HUDEP-2 (cell line): ENCODE measurements around the gene ZNG1F.
"Not testable (repeated sequence)": the region's sequence is repeated elsewhere in the genome, so short reads cannot be mapped to it uniquely, and the experiment has no call there.

ENCODE experiments used
- DNase-seq, 76 experiments: peaks; one replicate each; lab custom pipeline; 2025; ENCODE audit not compliant: unreplicated experiment in 76 of 76; lab: John Stamatoyannopoulos, UW

ZNG1F gene

DNA sequence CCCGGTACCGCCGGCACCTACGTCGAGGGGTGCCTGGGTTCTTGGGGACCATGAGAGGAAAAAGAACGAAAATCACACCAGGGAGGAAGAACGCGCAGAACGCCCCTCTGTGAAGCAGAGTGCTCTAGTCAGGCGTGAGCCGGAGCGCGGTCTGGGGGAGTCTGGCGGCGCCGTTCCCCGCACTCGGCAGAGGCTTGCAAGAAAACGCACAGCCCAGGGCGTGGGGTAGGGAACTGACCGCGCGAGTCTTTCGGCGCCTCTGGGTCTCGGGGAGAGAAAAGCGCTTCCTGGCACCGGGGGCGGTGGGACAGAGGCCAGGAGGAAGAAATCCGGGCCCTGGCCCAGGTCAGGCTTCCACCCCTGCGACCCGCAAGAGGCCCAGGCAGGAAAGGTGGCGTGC is 65.3 kb downstream of the ZNG1F start:
- DNase-seq = not testable (repeated sequence)

- not testable (repeated sequence) for DNase-seq
Observed at GRCh38 chr9:41123396-41123795, 65.7 kb downstream of the ZNG1F start.

DNA sequence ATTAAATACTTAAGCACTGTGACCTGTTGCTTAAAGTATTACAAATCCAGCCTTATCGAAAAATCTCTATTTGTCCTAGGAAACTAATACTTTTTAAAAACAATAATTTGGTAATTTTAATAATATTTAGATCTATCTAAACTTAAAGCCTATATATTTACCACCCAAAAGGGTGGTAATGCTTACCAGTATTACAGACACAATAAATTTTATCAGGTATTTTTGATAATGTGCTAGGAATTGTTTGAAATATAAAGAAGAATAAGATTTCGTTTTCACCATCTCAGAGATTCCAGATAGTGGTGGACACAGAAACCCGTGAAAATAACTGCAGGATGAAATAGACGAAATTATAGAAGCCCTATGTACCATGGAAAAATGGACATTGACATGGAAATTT is 68.4 kb downstream of the ZNG1F start:
- DNase-seq = not testable (repeated sequence)

DNA sequence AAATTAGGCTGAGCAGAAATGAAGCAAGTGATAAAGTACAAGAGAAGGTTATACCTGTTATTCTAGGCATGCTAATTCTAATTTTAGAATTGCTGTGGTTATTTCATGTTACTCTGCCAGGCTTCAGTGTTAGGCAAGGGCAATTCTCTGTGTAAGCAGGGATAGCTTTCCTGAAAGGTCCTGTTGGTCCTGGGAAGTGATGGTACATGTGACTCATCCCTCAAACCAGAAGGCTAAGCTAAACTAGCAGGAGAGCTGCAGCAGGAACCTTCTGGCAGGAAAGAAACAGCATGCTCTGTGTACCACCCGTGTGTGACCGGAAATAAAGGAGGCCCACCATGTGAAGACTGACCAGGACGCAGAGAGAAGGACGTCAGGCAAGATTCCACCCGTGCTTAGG is 69.4 kb downstream of the ZNG1F start:
- DNase-seq = not testable (repeated sequence)

GRCh38 chr9:41119311-41119710 is 69.8 kb downstream of the ZNG1F start:
- not testable (repeated sequence) for DNase-seq

DNA sequence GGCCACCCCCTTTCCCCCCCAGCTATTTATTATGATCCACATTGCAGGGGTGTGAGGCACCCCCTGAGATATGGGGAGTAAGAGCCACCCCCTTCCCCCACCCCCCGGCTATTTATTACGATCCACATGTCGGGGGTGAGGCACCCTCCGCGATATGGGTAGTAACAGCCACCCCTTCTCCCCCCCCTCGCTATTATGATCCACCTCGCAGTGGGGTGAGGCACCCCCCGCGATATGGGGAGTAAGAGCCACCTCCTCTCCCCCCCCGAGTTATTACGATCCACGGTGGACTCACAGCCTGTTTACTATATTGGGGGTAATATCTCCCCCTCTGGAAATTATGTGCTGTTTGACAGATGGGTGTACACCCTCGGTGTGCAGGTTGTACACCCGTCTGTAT is 75.8 kb downstream of the ZNG1F start:
- DNase-seq = not testable (repeated sequence)

GRCh38 chr9:41111414-41111813 is 77.7 kb downstream of the ZNG1F start:
- DNase-seq = not testable (repeated sequence)

DNA sequence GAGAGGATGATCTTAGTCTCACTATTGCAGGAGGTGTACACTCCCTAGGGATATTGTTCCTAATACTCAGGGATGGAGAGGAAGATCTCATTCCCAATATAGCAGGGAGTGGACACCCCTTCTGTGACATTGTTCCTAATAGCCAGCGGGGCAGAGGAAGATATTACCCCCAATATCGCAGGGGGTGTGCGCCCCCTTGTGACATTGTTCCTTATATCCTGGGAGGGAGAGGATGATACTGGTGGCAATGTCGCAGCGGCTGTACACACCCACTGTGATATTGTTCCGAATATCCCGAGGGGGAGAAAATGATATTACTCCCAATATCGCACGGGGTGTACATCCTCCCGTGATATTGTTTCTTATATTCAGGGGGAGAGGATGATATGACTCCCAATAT is 78.2 kb downstream of the ZNG1F start:
- not testable (repeated sequence) for DNase-seq

GRCh38 chr9:41109253-41109652 is 79.9 kb downstream of the ZNG1F start:
- not testable (repeated sequence) for DNase-seq

DNA sequence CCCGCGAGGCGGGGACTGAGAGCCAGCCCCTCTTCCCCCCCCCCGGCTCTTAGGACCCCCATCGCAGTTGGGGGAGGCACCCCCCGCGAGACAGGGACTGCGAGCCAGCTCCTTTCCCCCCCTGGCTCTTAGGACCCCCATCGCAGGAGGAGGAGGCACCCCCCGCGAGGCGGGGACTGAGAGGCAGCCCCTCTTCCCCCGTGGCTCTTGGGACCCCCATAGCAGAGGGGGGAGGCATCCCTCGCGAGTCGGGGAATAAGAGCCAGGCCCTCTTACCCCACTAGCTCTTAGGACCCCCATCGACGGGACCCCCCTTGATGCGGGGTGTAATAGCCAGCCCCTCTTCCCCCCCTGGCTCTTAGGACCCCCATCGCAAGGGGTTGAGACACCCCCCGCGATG is 80.3 kb downstream of the ZNG1F start:
- DNase-seq = not testable (repeated sequence)

DNA sequence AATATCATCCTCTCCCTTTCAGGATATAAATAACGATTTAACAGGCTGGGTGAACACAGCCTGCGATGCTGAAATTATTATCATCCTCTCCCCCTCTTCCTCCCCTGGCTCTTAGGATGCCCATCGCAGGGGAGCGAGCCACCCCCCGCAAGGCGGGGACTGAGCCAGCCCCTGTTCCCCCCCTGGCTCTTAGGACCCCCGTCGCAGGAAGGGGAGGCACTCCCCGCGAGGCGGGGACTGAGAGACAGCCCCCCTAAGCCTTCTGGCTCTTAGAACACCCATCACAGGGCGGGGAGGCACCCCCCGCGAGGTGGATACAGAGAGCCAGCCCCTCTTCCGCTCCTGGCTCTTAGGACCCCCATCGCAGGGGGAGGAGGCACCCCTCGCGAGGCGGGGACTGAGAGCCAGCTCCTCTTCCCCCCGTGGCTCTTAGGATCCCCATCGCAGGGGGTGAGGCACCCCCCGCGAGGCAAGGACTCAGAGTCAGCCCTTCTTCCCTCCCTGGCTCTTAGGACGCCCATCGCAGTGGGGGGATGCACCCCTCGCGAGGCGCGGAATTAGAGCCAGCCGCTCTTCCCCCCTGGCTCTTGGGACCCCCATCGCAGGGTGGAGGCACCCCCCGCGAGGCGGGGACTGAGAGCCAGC is 82.5 kb downstream of the ZNG1F start:
- DNase-seq = not testable (repeated sequence)

DNA sequence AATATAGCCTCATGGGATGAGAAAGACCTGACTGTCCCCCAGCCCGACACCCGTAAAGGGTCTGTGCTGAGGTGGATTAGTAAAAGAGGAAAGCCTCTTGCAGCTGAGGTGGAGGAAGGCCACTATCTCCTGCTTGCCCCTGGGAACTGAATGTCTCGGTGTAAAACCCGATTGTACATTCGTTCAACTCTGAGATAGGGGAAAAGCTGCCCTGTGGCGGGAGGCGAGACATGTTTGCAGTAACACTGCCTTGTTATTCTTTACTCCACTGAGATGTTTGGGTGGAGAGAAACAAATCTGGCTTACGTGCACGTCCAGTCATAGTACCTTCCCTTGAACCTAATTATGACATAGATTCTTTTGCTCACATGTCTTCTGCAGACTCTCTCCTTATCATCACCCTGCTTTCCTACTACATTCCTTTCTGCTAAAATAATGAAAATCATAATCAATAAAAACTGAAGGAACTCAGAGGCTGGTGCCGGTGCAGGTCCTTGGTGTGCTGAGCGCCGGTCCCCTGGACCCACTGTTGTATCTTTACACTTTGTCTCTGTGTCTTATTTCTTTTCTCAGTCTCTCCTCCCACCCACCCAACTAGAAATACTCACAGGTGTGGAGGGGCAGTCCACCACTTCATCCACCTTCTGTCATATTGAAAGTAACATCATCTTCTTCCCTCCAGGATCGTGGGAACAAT is 83.4 kb downstream of the ZNG1F start:
- DNase-seq = not testable (repeated sequence)

DNA sequence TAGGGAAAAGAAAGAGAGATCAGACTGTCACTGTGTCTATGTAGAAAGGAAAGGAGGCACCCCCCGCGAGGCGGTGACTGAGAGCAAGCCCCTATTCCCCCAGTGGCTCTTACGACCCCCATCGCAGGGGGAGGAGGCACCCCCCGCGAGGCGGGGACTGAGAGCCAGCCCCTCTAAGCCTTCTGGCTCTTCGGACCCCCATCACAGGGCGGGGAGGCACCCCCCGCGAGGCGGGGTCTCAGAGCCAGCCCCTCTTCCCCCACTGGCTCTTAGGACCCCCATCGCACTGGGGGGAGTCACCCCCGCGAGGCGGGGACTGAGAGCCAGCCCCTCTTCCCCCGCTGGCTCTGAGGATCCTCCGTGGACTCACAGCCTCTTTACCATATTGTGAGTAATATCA is 84.6 kb downstream of the ZNG1F start:
- not testable (repeated sequence) for DNase-seq

DNA sequence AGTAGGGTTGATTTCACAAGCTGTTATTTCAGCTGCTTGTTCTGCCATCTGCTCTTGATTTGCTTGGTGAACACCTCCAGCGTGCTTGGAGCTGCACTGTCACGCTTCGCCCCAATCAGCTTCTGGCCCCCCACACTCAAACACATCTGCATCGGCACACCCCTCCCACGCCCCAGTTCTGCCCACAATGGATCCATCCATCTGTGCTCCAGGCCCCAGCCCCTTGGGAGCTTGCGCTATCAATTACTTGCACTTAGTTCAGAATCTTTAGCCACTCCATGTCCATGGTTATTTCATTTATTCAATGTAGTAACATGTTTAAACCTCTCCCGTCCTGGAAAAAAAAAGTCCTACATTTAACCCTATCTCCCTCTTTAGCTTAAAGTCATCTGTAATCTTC is 88.6 kb downstream of the ZNG1F start:
- not testable (repeated sequence) for DNase-seq

- DNase-seq = not testable (repeated sequence)
Observed at GRCh38 chr9:41098759-41099158, 90.4 kb downstream of the ZNG1F start.

- not testable (repeated sequence) for DNase-seq
Observed at GRCh38 chr9:41095060-41095459, 94.1 kb downstream of the ZNG1F start.

DNA sequence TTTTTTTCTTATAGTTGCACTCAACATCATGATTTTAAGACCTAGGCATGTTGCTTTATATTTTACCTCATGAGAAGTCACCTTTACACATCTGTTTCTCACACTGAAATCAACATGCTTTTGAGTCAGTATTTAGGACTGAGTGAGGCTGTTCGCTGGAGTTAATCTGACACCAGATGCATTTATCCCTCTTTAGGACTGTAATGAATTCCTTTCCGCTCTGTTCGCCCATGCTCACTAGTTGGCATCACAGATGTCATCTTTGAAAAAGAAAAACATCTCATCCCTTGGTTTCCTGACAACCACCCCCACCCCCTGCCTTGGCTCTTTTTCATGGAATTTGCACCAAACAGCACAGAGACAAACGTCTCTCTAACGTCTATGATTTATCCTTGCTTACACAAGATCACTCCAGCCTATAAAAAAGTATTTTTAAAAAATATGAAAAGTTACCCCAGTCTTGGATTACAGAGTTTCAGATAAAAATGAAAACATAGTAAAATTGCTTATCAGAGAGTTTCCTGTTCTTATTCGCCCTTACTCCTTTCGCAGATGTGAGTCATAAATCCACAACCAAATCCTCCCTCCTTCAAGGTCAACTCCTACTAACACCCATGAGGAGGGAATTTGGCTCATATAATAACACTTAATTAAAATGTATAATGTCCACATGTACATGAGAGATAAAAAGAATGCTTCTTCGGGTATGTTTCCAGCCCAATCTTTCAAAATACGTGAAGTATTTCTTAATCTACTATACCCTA is 94.9 kb downstream of the ZNG1F start:
- not testable (repeated sequence) for DNase-seq

DNA sequence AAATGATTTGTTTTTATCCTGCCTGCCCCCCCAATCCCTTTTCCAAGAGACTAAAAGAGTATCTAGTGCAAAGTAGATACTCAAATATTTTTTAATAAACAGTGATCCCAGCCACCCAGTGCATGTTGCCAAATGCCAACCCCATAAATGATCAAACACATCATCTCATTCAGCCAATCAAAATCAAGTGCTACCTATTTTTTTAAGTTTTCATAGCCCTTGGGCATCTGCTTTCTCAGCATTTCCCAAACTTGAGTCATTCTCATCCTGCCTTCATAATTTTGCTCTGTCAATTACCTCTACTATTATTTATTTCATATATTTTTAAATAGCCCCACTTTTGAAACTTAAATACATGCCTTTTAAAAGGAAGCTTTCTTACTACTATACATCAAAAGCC is 98.2 kb downstream of the ZNG1F start:
- not testable (repeated sequence) for DNase-seq

- not testable (repeated sequence) for DNase-seq
Observed at GRCh38 chr9:41090386-41090785, 98.7 kb downstream of the ZNG1F start.

- not testable (repeated sequence) for DNase-seq
Observed at GRCh38 chr9:41088450-41089059, 100.6 kb downstream of the ZNG1F start.

DNA sequence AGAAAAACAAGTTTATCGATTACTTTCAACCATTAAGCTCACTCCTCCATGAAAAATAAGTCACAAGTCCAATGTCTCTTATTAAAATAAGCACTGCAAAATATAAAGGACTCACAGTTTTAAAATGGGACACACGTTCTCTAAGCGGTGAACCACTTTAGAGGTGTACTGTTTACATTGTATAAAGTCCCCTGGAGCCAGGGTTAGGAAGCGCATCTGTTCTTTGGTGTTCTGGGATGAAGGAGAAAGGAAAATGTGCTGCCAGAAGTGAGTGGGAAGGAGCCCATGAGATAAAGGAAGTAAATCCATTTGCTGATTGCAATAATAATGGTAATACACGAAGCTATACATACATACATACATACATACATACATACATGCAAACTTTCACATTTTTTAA is 101.2 kb downstream of the ZNG1F start:
- DNase-seq = not testable (repeated sequence)
